Activated T-helper 9 cell treated with anti-CD3 and anti-CD28 coated beads, Interleukin-2, amount 50 U/mL, for 16 hours (primary cell): ENCODE measurements around the gene CABCOCO1.
"Not testable (repeated sequence)": the region's sequence is repeated elsewhere in the genome, so short reads cannot be mapped to it uniquely, and the experiment has no call there.

ENCODE experiments used
- DNase-seq: peaks from one replicate; pipeline ENCODE4 v3.0.0-alpha.2; 2020; ENCODE audit warnings: low read depth

The CABCOCO1 gene

DNA sequence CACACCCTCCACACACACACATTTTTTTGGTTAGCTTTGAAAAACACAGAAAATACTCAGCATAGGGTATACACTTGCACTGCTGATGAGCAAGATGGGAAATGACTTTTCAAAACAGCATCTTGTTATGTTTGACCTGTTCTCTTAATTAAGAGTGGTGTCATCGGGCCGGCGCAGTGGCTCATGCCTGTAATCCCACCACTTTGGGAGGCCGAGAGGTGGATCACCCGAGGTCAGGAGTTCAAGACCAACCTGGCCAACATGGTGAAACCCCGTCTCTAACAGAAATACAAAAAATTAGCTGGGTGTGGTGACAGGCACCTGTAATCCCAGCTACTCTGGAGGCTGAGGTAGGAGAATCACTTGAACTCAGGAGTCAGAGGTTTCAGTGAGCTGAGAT lies 56.7 kb downstream of the CABCOCO1 start:
- not testable (repeated sequence) for DNase-seq

DNA sequence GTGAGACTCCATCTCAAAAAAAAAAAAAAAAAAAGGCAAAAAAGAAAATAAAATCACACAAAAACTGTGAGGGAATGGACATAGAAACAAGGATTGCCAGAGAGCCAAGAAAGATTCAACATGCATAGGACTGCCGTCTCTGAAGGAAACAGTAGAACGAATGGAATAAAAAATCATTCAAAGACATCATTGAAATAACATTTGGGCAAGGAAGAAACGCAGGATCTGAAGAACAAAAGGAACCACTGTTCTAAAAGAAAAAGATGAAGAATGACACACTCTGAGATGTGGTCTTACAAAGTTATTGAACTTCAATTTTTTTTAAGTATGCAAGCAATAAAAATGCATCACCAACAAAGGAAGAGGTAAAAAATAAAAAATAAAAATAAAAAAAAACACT lies 57.2 kb downstream of the CABCOCO1 start:
- no peak for DNase-seq

DNA sequence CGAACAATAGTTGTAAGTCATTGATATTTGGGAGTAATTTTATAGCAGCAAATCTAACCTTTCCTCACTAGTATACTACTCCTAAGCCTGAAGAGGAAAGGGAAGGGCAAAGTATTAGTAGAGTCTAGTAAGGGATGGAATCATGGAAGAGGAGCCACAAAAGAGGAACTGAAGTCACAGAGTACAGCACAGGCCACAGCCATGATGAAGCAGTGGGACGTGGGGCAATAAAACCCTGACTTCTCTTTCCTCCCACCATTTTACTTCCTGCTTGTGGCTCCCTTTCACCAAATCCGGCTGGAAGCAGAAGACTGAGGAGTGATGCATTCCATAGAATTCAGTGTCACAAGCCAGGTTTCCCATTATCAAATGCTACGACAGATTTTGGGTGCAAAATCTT lies 58.7 kb downstream of the CABCOCO1 start:
- DNase-seq = no peak

DNA sequence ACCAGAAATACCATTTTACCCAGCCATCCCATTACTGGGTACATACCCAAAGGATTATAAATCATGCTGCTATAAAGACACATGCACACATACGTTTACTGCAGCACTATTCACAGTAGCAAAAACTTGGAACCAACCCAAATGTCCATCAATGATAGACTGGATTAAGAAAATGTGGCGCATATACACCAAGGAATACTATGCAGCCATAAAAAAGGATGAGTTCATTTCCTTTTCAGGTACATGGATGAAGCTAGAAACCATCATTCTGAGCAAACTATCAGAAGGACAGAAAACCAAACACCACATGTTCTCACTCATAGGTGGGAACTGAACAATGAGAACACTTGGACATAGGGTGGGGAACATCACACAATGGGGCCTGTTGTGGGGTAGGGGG lies 62.5 kb downstream of the CABCOCO1 start:
- not testable (repeated sequence) for DNase-seq

DNA sequence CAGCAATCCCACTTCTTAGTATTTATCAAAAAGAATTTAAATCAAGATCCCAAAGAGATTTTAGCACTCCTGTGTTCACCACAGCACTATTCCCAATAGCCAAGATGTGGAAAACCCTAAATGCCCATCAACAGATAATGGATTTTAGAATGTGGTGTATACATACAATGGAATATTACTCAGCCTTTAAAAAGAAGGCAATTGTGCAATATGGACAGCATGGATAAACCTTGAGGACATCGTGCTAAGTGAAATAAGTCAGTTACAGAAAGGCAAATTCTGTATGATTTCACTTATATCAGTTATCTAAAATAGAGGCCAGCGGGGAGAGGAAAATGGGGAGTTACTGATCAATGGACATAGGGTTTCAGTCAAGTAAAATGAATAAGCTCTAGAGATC lies 66.9 kb downstream of the CABCOCO1 start:
- DNase-seq = no peak

DNA sequence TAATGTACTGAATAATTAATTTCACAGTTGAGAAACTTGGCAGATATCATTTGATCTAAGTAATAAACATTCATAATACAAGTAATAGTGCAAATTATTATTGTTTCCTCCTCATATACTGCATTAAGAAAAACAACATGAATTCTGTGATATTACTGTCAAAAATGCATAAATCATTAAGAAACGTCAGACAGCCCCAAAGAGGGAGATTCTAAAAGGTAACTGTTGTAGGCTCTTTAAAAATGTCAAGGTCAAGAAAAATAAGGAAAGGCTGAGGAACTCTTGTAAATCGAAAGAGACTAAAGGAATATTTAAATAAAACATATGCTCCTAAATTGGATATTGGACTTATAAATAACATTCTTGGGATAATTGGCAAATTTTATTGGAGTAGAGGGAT lies 67.9 kb downstream of the CABCOCO1 start:
- no peak for DNase-seq

DNA sequence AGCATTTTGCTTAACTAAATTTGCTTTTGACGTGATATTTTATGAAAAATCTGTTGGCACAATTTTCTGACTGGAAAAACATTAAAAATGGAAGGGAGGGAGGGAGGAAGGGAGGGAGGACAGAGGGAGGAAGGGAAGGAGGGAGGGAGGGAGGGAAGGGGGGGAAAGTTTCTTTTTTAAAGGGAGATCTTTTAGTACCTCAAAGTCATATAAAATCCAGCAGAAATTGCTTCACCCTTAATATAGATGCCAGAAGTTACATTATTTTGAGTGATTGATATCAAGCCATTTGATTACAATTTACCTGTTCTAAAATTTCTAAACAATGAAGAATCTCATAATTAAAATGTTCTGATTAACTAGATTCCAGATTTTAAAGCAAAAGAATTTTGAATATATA lies 68.9 kb downstream of the CABCOCO1 start:
- DNase-seq = no peak

DNA sequence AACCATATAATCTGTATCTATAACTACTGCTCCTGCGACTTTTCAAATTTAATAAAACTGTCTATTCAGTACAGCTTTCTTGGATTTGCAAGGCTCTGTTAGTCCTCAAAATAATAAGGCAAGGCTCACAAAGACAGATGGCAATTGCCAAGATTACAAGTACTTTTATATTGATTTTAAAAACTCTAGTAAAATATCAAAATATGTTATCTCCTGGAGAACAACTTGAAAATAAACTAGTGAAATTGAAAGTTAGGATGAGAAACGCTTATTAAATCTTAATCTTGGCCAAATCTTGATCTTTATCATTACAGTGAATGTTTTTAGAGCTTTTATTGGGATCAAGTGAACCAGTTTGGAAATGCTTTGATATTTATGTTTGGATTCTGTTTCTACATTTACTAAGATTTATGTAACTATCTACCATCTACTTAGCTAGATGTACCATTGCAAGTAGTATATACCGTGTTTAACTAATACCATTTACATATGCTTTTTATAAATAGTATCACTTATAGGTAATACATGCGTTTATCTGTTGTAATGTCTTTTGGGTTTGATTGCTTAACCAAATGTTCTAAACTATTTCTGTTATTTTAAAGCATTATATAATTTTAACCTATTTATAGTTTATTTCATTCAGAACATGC lies 70.0 kb downstream of the CABCOCO1 start:
- DNase-seq = no peak

DNA sequence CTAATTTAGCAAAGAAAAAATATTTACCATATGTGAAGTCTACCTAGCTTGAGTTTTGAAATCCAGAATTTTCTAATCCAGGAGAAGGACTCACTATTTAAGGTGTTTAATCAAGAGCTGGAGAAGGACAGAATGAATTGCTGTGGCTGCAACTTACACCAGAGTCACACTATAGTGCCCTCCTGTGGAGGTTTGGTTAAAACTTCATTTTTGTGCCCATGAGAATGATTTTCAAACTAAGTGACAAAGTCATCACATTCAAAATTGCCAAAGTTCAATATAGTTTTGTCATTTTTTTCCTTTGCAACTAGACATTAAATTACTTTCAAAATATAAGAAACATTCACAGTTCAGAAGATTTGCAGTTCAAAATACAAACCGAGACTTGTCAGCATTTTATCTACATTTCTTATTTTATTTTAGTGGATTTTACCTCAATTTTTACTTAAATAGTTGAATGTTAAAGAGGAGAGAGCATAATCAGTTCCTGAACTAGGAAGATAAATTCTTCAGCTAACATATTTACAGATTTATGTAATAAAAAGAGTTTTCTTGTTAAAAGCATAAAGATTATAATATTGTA lies 70.7 kb downstream of the CABCOCO1 start:
- no peak for DNase-seq

DNA sequence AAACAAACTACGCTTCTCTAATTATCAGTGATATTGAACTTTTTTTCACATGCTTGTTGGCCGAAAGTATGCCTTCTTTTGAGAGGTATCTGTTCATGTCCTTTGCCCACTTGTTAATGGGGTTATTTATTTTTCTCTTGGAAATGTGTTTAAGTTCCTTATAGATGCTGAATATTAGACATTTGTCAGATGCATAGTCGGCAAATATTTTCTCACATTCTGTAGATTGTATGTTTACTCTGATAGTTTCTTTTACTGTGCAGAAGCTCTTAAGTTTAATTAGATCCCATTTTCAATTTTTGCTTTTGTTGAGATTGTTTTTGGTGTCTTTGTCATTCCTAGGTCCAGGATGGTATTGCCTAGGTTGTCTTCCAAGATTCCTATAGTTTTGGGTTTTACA lies 73.2 kb downstream of the CABCOCO1 start:
- DNase-seq = no peak

DNA sequence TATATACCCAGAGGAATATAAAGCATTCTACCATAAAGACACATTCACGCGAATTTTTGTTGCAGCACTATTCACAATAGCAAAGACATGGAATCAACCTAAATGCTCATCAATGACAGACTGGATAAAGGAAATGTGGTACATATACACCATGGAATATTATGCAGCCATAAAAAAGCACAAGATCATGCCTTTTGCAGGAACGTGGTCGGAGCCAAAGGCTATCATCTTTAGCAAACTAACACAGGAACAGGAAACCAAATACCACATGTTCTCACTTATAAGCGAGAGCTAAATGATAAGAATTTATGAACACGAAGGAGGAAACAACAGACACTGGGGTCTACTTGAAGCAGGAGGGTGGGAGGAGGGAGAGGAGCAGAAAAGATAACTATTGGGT lies 74.7 kb downstream of the CABCOCO1 start:
- not testable (repeated sequence) for DNase-seq

DNA sequence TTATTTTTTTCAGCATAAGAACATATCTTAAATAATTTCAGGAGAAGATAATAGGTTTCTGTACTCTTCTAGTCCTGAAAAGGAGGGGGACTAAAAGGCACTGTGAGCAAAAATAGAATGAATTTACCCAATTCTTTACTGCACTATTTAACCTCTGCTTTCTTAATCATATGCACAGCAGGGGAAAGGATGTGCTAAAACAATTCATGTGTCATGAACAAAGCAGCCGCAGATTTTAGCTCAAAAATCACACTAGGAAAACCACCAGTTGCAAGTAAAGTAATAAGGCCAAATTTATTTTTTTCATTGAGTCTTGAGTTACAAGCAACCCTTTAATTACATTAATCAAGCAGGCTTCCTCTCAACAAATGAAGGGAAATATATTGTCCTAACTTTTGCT lies 80.1 kb downstream of the CABCOCO1 start:
- DNase-seq = no peak

DNA sequence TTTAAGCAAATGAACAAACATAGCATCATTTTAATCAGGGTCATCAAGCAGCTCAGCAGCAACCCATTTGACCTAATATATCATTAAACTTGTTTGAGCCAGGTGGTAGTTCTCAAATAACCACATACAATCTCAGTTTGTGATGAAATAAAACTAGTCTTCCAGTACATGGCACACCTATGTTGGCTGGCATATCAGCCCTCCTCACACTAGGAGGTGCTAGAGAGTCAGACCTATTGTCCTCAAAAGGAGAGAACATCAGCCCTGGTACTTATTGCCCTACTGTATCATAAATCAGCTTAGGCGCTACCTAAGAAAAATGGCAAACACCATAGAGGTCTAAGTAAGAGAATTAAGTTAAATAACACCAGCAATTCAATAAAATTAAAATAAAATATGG lies 81.7 kb downstream of the CABCOCO1 start:
- DNase-seq = no peak

DNA sequence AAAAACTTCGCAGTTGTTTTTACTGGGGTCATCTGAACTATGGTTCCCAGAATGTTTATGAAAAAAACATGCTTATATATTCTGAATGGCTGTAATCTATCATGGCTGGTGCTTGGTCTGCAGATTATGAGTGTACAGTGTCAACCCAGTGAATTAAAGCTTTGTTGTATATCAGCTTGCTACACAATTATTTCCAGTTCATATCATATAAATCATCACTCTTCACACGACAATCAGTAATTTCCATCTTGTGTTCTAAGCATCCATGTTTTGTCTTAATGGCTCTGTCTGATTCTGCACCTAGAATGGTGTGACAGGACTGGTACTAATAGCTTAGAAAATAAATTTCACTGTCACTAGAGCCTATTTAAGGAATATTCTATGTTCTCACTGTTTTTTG lies 83.6 kb downstream of the CABCOCO1 start:
- no peak for DNase-seq

DNA sequence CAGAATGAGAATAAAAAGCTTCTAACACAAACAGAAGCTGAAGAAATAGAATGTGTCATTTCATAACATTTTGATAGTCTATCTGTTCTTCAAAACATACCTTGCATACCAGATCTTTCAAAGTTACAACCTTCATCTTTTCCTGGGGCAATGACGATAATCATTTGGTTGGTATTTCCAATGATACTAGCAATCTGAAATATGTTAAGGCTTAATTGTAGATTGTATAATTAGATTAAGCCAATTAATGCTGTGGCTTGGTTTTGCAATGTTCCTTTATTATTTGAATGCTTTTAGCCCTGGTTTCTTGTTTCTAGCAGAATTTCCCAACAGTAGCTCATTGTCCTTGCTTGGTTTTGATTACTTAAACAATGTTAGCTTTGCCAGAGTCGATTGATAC lies 84.6 kb downstream of the CABCOCO1 start:
- DNase-seq = no peak

DNA sequence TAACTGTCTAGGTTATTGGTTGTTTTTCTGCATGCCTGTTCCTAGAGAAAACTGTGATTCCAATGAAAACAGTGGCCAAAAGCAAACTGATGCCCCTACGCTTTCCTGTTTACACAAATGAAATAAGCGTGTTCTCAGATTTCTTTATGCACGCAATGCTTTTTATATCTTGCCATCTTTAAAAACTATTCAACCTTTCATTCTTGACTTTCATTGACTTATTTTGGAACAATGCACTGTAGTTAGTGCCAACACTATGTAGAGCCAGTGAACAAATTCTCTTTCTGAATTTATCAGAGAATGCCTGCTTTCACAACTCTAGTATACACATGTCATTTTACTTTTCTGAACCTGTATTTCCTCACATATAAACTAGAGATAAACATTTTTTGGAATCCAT lies 86.6 kb downstream of the CABCOCO1 start:
- no peak for DNase-seq

DNA sequence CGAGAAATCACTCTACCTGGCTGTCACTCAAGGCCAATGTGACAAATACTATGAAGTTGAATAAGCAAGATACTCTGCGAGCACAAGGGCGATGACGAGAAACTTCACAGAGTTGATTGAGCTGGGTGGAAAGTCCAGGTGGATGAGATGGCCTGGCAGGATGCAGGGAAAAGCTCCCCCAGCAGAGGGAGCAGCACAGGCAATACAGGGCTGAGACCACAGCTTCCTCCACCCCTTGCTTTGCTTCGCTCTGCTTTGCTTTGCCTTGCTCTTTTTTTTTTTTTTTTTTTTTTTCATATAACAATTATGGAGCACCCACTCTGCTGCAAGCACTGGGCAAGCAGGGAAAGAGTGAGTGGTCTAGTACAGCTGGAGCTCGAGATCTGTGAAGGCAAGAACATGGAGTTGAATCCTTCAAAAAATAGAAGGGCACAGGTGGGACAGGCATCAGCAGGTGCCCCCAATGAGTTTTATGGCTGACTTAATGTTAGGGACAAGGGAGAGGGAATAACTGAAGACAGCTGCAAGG lies 88.3 kb downstream of the CABCOCO1 start:
- peak; percentile 40 for DNase-seq

DNA sequence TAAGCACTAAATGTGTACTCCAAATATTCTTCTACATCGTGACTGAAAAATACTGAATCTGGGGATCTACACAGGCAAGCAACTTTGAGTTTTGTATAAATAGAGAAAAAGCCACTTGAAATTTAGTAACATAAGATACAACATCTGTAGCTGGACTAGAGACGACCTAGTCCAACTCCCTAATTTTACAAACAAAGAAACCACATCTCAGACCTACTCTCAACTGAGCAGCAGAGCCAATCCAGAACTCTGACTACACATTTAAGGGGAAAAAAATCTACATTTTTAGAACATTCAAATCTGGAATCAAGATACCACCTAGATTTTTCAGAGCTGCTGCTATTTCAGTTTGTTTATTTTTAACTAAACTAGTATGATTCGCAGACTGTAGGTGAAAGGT lies 88.9 kb downstream of the CABCOCO1 start:
- no peak for DNase-seq

DNA sequence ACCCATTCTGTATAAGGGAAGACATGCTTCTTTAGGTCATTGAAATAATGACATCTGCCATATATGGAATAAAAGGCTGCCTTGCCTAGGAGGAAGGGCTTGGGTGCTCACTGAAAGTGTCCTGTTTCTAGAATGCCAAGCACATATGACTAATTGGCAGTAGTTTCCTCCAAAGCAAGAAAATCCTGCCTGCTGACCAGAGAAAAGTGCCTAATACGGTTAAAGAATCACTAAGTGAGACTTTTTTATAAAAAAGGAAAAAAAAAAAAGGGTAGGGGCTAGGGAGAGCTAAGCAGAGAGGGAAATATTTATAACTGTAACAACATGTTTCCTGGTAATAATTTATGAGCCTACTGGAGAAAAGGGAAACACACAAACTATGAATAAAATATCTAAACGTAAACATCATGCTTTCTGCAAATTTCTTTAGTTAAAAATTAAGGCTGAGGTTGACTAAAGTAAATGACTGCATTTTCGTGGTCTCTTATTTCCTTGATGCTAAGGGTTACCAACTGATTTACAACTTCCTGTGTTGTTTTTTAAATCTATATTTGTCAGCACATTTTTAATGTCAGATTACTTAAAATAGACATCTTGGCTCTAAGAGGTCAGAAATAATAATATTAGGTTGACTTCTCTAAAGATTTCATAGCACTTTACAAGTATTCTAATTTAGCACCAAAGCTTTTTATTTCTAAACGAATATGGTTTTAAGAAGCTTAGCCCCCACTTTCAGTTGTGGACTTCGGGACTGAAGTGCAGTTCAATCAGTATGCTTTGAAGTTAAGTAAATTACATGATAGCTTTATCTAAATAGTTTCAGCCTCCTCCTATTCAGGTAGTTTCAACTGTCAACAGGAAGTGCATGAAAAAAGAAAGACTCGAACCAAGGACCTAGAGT lies 89.6 kb downstream of the CABCOCO1 start:
- DNase-seq = no peak

DNA sequence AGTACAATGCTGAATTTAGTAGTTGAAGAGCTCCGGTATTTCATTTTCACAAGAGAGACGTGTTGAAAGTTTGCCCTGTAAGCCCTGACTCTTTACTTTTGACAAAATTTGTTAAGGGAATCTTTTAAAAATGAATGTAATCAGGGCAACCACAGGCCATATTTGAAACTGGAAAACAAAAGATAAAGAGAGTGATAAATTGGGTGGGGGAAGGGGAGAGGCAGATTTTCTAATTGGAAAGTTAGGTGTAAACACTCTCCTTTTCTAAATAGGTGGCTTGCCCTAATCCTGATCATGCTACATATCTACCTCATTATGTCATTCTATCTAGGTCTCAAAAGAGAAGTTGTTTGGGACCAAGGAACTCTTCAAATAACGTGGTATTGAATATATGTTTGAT lies 90.7 kb downstream of the CABCOCO1 start:
- no peak for DNase-seq

DNA sequence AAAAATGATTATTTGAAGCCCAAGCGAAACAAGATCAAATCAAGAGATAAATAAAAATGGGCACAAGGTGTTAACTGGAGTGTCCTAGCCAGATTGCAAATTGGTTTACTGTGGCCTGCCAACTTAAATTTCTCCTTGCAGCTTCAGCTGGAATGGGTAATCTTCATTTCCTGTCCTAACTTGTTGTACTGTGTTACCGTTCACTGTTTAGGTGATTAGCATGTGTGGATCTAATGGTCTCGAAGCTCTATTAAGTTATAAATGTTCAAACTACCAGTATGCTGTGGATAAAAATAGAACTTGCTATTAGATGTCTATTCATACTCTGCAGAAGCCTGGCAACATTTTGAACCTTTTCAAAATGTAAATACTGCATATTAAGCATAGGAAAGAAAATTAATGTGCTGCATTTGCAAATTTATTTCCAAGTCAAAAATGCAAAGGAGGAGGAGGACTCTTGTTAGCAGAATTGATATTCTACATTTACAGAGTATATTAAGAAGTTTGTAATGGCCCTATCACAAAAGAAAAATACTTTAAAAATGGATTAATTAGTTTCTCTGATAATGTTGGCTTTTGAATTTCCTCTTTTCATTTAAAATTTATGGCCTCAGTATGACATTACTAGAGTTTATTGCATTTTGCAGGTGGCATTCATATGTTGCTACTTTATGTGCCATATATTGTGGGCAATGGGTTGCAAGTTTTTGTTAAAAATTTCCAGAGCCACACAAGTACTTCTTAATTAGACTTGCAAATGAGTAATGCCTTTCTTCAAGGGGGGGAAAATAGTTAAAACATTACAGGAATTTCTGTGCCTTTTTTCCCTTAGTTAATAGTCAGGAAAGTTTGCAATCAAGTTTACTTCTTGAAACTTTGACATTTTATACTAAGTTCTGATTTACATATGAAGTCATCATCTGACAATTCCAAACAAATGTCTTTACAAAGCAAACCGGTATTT lies 92.1 kb downstream of the CABCOCO1 start:
- no peak for DNase-seq

DNA sequence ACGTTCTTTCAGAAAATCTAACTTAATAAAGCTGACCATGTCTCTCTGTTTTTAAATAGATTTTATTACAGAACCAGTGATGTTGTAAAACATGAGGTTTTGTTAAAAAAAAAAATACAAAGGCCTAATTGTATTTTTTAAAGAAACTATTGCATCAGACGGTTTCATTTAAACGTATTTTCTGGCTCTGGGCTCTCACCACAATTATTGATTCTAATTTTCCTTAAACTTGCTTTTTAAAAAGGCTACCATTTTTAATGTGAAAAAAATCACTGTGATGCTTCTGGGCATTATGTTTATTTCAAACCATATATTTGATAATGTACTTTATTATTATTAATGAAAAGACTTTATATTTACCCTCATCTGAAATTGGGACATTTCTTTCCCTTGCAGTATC lies 94.3 kb downstream of the CABCOCO1 start:
- no peak for DNase-seq
